Transverse colon (tissue), 4 donors: ENCODE data around the gene CLP1. TPM values are rescaled to one million over a fixed set of nuclear protein-coding genes. Genes with fewer than 3 reads are reported as not detected.

ENCODE experiments used
- DNase-seq: peaks from one replicate; pipeline ENCODE4 v3.0.0-alpha.2; 2019
- H3K27ac ChIP-seq, 4 donors: fragments of 200-600 bp; sonication (generic); 2 replicates each; pipeline ENCODE4 v1.5.1; 2016 to 2018; ENCODE audit warnings: inconsistent platforms in 4 of 4
- H3K27me3 ChIP-seq: fragments of 200-600 bp; sonication (generic); 2 replicates; pipeline ENCODE4 v1.5.1; 2017; ENCODE audit warnings: inconsistent platforms
- H3K36me3 ChIP-seq, 4 donors: fragments of 200-600 bp; sonication (generic); 2 replicates each; pipeline ENCODE4 v1.5.1; 2017 to 2019; ENCODE audit warnings: inconsistent platforms in 4 of 4
- H3K4me1 ChIP-seq, 4 donors: fragments of 200-600 bp; sonication (generic); 2 replicates each; pipeline ENCODE4 v1.5.1; 2017 to 2020; ENCODE audit warnings: inconsistent platforms in 4 of 4
- H3K4me3 ChIP-seq, 4 donors: fragments of 200-600 bp; sonication (generic); 1 replicate in 1 of 4; 2 replicates in 3 of 4; pipeline versions ENCODE4 v1.5.1 to v1.6.1; 2017 to 2019; ENCODE audit warnings: inconsistent platforms in 4 of 4
- H3K9me3 ChIP-seq, 2 donors: fragments of 200-600 bp; sonication (generic); 2 replicates each; pipeline ENCODE4 v1.5.1; 2017 to 2019; ENCODE audit warnings: inconsistent platforms in 2 of 2
- EP300 ChIP-seq: sonication (generic); formaldehyde crosslinking; IDR thresholded peaks from one replicate; pipeline ENCODE4 v1.6.1; 2017; ENCODE audit warnings: antibody characterized with exemption, low read depth
- POLR2A ChIP-seq: fragments of 450-650 bp; IDR thresholded peaks from one replicate; pipeline ENCODE4 v1.6.1; 2016; ENCODE audit warnings: antibody characterized with exemption, mild to moderate bottlenecking, moderate library complexity
- POLR2AphosphoS5 ChIP-seq, 3 donors: sonication (generic); formaldehyde crosslinking; IDR thresholded peaks; one replicate each; pipeline ENCODE4 v1.6.1; 2016; ENCODE audit warnings: antibody characterized with exemption in 3 of 3
- WGBS, 2 donors: methylation state at CpG; one replicate each; pipeline ENCODE4 v1.1.5; 2018; ENCODE audit warnings: low coverage in 1 of 2; 5-methylcytosine and 5-hydroxymethylcytosine counted together
- in situ Hi-C, 4 donors: fragments of 200-750 bp; cut with MboI; loops; one replicate each; pipeline versions ENCODE4 v1.15.0 to v1.15.1; 2017; ENCODE audit warnings: low sequenced_read_pairs in 3 of 4, low pct_ligation_motif_present in 1 of 4, low pct_unique_long_range_greater_than_20kb in 1 of 4
- intact Hi-C: fragments of 100-400 bp; cut with DNase I; formaldehyde crosslinking; loops from one replicate; pipeline ENCODE4 v1.15.1; 2023; ENCODE audit warnings: low total_unique reads
- total RNA-seq, 4 donors: library from RNA; depleted of rRNA; stranded (reverse); fragments of >200 nt; gene quantifications; one replicate each; pipeline ENCODE4 v1.1.0, GENCODE V29; 2016
- TF ChIP-seq, protein P1 (sequence below), 5 experiments: fragments of 200-600 bp in 3 of 5; fragments of 450-650 bp in 2 of 5; sonication (generic) in 3 of 5; IDR thresholded peaks; 1 replicate in 2 of 5; 2 replicates in 3 of 5; pipeline ENCODE4 v1.5.1; 2016 to 2017; ENCODE audit warnings: antibody characterized with exemption in 5 of 5, inconsistent platforms in 3 of 5, mild to moderate bottlenecking in 2 of 5, moderate library complexity in 1 of 5

Gene CLP1
- total RNA-seq, 4 donors from 2014 or later = 10.0 to 24.7 (median 11.6) TPM; not detected in 1

DNA sequence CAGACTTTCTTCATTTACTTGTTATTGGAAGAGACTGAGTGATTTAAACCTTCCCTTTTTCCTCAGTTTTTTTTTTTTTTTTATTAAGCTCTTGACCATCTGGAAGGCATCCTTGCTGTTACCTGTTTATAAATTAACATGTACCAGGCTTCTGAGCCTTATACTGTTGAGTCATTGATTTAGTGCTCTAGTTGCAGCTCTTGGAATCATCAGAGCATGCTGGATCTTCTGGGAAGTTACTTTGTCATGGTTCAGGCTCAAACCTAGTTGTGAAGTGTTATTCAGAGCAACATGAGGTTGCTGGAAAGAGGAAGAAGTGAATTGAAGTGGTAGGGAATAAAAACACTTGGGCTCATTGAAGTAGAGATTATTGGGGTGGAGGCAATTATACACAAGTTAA lies 16.7 kb downstream of the CLP1 start:
- peaks cover 6 to 43% (median 10%) of the 10 kb centered on the region in 4 donors for H3K4me1 ChIP-seq
- in situ Hi-C loops = no loop called here
- H3K27ac ChIP-seq = no peak overlapping the region
- no peaks in the 10 kb centered on the region for H3K27me3 ChIP-seq
- no peaks in the 10 kb centered on the region for H3K9me3 ChIP-seq
- H3K4me3 ChIP-seq = no peak overlapping the region
- intact Hi-C loops = no loop called here
- no peak for TF ChIP-seq POLR2AphosphoS5 (IDR thresholded peaks at IDR 0.05)
- TF ChIP-seq EP300 = no peak
- TF ChIP-seq POLR2A = no peak
- TF ChIP-seq, protein P1, sequence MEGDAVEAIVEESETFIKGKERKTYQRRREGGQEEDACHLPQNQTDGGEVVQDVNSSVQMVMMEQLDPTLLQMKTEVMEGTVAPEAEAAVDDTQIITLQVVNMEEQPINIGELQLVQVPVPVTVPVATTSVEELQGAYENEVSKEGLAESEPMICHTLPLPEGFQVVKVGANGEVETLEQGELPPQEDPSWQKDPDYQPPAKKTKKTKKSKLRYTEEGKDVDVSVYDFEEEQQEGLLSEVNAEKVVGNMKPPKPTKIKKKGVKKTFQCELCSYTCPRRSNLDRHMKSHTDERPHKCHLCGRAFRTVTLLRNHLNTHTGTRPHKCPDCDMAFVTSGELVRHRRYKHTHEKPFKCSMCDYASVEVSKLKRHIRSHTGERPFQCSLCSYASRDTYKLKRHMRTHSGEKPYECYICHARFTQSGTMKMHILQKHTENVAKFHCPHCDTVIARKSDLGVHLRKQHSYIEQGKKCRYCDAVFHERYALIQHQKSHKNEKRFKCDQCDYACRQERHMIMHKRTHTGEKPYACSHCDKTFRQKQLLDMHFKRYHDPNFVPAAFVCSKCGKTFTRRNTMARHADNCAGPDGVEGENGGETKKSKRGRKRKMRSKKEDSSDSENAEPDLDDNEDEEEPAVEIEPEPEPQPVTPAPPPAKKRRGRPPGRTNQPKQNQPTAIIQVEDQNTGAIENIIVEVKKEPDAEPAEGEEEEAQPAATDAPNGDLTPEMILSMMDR (IDR thresholded peaks at IDR 0.05) = no peak
- peaks cover 0 to 28% (median 12%) of the 10 kb centered on the region in 4 donors for H3K36me3 ChIP-seq
- DNase-seq = no peak

DNA sequence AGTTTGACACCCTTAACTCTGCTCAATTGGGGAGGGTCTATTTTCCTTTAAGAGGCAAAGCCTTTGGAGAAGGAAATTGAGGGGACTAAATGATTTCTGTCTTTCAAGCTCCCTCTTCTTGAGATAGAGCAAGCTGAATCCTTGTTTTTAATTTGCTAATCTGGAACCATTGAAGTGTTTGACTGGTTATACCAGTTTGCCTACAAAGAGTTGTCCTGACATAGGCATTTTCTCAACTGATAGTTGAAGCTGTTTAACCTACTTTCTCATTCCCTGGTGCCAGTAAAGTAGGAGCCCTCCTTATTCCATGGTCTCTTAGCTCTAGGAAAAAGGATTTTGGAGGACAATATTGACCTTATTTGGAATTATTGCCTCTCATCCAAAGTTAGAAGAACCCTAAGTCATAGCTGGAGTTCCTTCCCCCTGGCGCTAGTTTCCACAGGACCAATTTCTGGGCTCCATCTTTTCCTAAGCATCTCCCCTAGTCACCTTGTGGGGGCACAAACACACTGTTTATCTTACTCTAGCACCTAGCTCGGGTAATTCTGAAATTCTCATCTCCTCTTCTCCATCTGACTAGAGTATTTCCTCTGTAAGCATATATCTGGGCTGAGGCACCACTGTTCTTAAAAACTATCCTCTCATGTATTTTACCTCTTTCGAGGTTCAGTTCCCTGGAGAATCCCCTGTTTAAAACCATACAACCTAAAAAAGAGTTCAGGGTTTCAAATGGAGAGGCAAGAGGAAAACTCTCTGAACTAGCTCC lies 17.8 kb downstream of the CLP1 start:
- 74 to 92% methylated on average over 3 of the region's 3 CpGs for WGBS, 2 donors
- H3K4me3 ChIP-seq = no peak overlapping the region
- intact Hi-C loops = no loop called here
- H3K27ac ChIP-seq = no peak overlapping the region
- H3K27me3 ChIP-seq = no peaks in the 10 kb centered on the region
- peaks cover 0 to 43% (median 0%) of the 10 kb centered on the region in 4 donors for H3K4me1 ChIP-seq
- peaks cover 0 to 28% (median 12%) of the 10 kb centered on the region in 4 donors for H3K36me3 ChIP-seq
- in situ Hi-C loops = loop anchor here in 1 of 4 donors (25.0 kb wide), 1 partner anchor 137 kb away; no protein-coding TSS in a partner anchor
- DNase-seq = no peak
- H3K9me3 ChIP-seq = no peaks in the 10 kb centered on the region
- TF ChIP-seq POLR2AphosphoS5 (IDR thresholded peaks at IDR 0.05) (no peak), EP300 (no peak), POLR2A (no peak)
- TF ChIP-seq, protein P1 (IDR thresholded peaks at IDR 0.05) = no peak

DNA sequence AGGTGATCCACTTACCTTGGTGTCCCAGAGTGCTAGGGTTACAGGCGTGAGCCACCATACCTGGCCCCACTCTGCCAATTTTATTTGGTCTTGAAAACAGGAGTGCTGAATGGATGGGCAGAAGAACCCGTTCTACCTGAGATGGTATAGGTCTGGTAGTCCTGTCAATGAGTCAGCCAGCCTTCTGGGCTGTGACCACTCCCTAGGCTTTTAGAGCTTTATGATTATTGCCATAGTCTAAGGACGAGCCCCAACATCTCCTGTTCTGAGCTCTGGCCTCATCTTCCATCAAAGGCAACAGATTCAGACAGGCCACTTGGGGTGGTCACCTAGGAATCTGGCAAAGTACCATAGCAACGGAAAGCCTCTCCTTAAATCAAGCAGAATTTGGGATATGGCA lies 21.8 kb downstream of the CLP1 start:
- no peak for TF ChIP-seq EP300
- TF ChIP-seq POLR2AphosphoS5 (IDR thresholded peaks at IDR 0.05) = no peak
- TF ChIP-seq, protein P1 (IDR thresholded peaks at IDR 0.05) = no peak
- TF ChIP-seq POLR2A = no peak
- 67 to 79% methylated on average over 2 to 4 of the region's 4 CpGs for WGBS, 2 donors
- Histone ChIP-seq H3K4me1 (peaks cover 0 to 40% (median 0%) of the 10 kb centered on the region in 4 donors), H3K4me3 (no peak overlapping the region), H3K27me3 (no peaks in the 10 kb centered on the region), H3K36me3 (peaks cover 0 to 25% (median 11%) of the 10 kb centered on the region in 4 donors), H3K9me3 (no peaks in the 10 kb centered on the region), H3K27ac (no peak overlapping the region)
- in situ Hi-C loops (loop anchor here in 1 of 4 donors (25.0 kb wide), 1 partner anchor 133 kb away; no protein-coding TSS in a partner anchor), intact Hi-C loops (no loop called here)
- DNase-seq = no peak

DNA sequence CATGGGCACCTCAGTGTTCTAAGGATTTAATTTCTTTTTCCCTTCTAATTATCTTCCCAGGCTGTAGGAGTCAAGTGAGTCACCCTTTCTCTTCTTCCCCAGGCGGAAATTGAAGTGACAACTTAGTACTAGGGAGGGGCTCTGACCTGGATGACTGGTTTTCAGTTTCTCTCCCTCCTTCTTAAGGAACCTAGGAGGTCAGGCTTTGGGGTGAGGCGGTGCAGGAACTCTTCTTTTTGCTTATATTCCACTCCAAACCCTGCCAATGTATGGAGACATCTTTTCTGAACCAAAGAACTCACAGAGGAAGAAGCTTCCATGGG lies 23.0 kb downstream of the CLP1 start:
- 72 to 81% methylated on average over 2 of the region's 2 CpGs for WGBS, 2 donors
- Histone ChIP-seq H3K27ac (peak overlapping the region in 1 of 4 donors; percentile 16), H3K4me1 (peaks cover 0 to 30% (median 0%) of the 10 kb centered on the region in 4 donors), H3K9me3 (no peaks in the 10 kb centered on the region), H3K4me3 (no peak overlapping the region), H3K36me3 (peaks cover 0 to 28% (median 9%) of the 10 kb centered on the region in 4 donors), H3K27me3 (no peaks in the 10 kb centered on the region)
- in situ Hi-C loops (loop anchor here in 1 of 4 donors (25.0 kb wide), 1 partner anchor 132 kb away; no protein-coding TSS in a partner anchor), intact Hi-C loops (no loop called here)
- DNase-seq = no peak
- TF ChIP-seq POLR2AphosphoS5 (IDR thresholded peaks at IDR 0.05) (no peak), POLR2A (no peak), EP300 (no peak)
- TF ChIP-seq, protein P1 (IDR thresholded peaks at IDR 0.05) = no peak
